ENCODE results near the gene PDGFC. TPM values are rescaled to one million over a fixed set of nuclear protein-coding genes. Genes with fewer than 3 reads are reported as not detected.
A peak's percentile ranks its signal among the peaks of the same experiment; 100 is the strongest.

Gene PDGFC
- total RNA-seq = under 1 TPM in 1 of 2 experiments, not detected in 1; 0.11 TPM

GRCh38 chr4:156971676-156972378, at the start of gene PDGFC:
Gene PDGFC (minus strand): TSS chr4:156971799. CDS start chr4:156970903, 896 bp downstream.
- DNase-seq = peak; percentile 34
- Mint-ChIP-seq H3K4me1 (peaks cover 4% of the 10 kb centered on the region), H3K27me3 (peaks cover 44% of the 10 kb centered on the region), H3K36me3 (no peaks in the 10 kb centered on the region), H3K27ac (no peak within 1 kb of the TSS), H3K4me3 (peak within 1 kb of the TSS; percentile 47), H3K9me3 (peaks cover 3% of the 10 kb centered on the region)
- no peak for ATAC-seq (ENCODE audit: low read depth)
- POLR2A ChIA-PET = no interaction called here

- Mint-ChIP-seq H3K27ac (no peak overlapping the region), H3K9me3 (peaks cover 1% of the 10 kb centered on the region), H3K4me1 (no peaks in the 10 kb centered on the region), H3K4me3 (no peak overlapping the region), H3K36me3 (no peaks in the 10 kb centered on the region), H3K27me3 (no peaks in the 10 kb centered on the region)
- POLR2A ChIA-PET = no interaction called here
- DNase-seq = no peak
- no peak for ATAC-seq (ENCODE audit: low read depth)
Observed at GRCh38 chr4:157020882-157021281, 49.3 kb upstream of the PDGFC start.

- no peaks in the 10 kb centered on the region for H3K4me1 Mint-ChIP-seq
- no peaks in the 10 kb centered on the region for H3K36me3 Mint-ChIP-seq
- no peak overlapping the region for H3K27ac Mint-ChIP-seq
- H3K4me3 Mint-ChIP-seq = no peak overlapping the region
- H3K27me3 Mint-ChIP-seq = no peaks in the 10 kb centered on the region
- POLR2A ChIA-PET = no interaction called here
- no peaks in the 10 kb centered on the region for H3K9me3 Mint-ChIP-seq
- DNase-seq (no peak), ATAC-seq (ENCODE audit: low read depth) (no peak)
Observed at GRCh38 chr4:157018920-157019490, 47.4 kb upstream of the PDGFC start.

- Mint-ChIP-seq H3K4me1 (no peaks in the 10 kb centered on the region), H3K36me3 (no peaks in the 10 kb centered on the region), H3K27me3 (no peaks in the 10 kb centered on the region), H3K27ac (no peak overlapping the region), H3K4me3 (no peak overlapping the region), H3K9me3 (no peaks in the 10 kb centered on the region)
- DNase-seq (no peak), ATAC-seq (ENCODE audit: low read depth) (no peak)
- POLR2A ChIA-PET = no interaction called here
Observed at GRCh38 chr4:157014621-157015591, 43.3 kb upstream of the PDGFC start.

- Mint-ChIP-seq H3K4me3 (no peak overlapping the region), H3K27me3 (no peaks in the 10 kb centered on the region), H3K36me3 (no peaks in the 10 kb centered on the region), H3K27ac (no peak overlapping the region), H3K9me3 (no peaks in the 10 kb centered on the region), H3K4me1 (no peaks in the 10 kb centered on the region)
- POLR2A ChIA-PET = no interaction called here
- ATAC-seq (ENCODE audit: low read depth) = no peak
- DNase-seq = no peak
Observed at GRCh38 chr4:157013656-157014055, 42.1 kb upstream of the PDGFC start.

- no peaks in the 10 kb centered on the region for H3K36me3 Mint-ChIP-seq
- H3K4me1 Mint-ChIP-seq = no peaks in the 10 kb centered on the region
- POLR2A ChIA-PET = no interaction called here
- no peak for ATAC-seq (ENCODE audit: low read depth)
- H3K4me3 Mint-ChIP-seq = no peak overlapping the region
- no peaks in the 10 kb centered on the region for H3K27me3 Mint-ChIP-seq
- no peaks in the 10 kb centered on the region for H3K9me3 Mint-ChIP-seq
- DNase-seq = no peak
- H3K27ac Mint-ChIP-seq = no peak overlapping the region
Observed at GRCh38 chr4:157012781-157013180, 41.2 kb upstream of the PDGFC start.

GRCh38 chr4:157012296-157012695, 40.7 kb upstream of the PDGFC start:
- no peaks in the 10 kb centered on the region for H3K9me3 Mint-ChIP-seq
- ATAC-seq (ENCODE audit: low read depth) (no peak), DNase-seq (no peak)
- H3K36me3 Mint-ChIP-seq = no peaks in the 10 kb centered on the region
- no peaks in the 10 kb centered on the region for H3K27me3 Mint-ChIP-seq
- POLR2A ChIA-PET = no interaction called here
- no peaks in the 10 kb centered on the region for H3K4me1 Mint-ChIP-seq
- no peak overlapping the region for H3K4me3 Mint-ChIP-seq
- no peak overlapping the region for H3K27ac Mint-ChIP-seq

GRCh38 chr4:157010630-157011029, 39.0 kb upstream of the PDGFC start:
- Mint-ChIP-seq H3K27ac (no peak overlapping the region), H3K9me3 (no peaks in the 10 kb centered on the region), H3K4me1 (no peaks in the 10 kb centered on the region), H3K27me3 (no peaks in the 10 kb centered on the region), H3K36me3 (no peaks in the 10 kb centered on the region), H3K4me3 (no peak overlapping the region)
- DNase-seq (no peak), ATAC-seq (ENCODE audit: low read depth) (no peak)
- POLR2A ChIA-PET = no interaction called here

- no peaks in the 10 kb centered on the region for H3K27me3 Mint-ChIP-seq
Observed at GRCh38 chr4:157005831-157006230, 34.2 kb upstream of the PDGFC start.

GRCh38 chr4:157005193-157005592, 33.6 kb upstream of the PDGFC start:
- no peaks in the 10 kb centered on the region for H3K9me3 Mint-ChIP-seq
- no peak overlapping the region for H3K4me3 Mint-ChIP-seq
- POLR2A ChIA-PET = no interaction called here
- H3K4me1 Mint-ChIP-seq = no peaks in the 10 kb centered on the region
- no peak overlapping the region for H3K27ac Mint-ChIP-seq
- ATAC-seq (ENCODE audit: low read depth) (no peak), DNase-seq (no peak)
- H3K27me3 Mint-ChIP-seq = no peaks in the 10 kb centered on the region
- no peaks in the 10 kb centered on the region for H3K36me3 Mint-ChIP-seq

More at GRCh38 chr4:157005831-157006230, 34.2 kb upstream of the PDGFC start:
- Mint-ChIP-seq H3K27ac (no peak overlapping the region), H3K9me3 (no peaks in the 10 kb centered on the region), H3K4me3 (no peak overlapping the region), H3K36me3 (no peaks in the 10 kb centered on the region), H3K4me1 (no peaks in the 10 kb centered on the region)
- DNase-seq = no peak
- no peak for ATAC-seq (ENCODE audit: low read depth)
- POLR2A ChIA-PET = no interaction called here

- Mint-ChIP-seq H3K9me3 (no peaks in the 10 kb centered on the region), H3K36me3 (no peaks in the 10 kb centered on the region), H3K4me1 (no peaks in the 10 kb centered on the region), H3K4me3 (no peak overlapping the region), H3K27me3 (no peaks in the 10 kb centered on the region), H3K27ac (no peak overlapping the region)
- POLR2A ChIA-PET = no interaction called here
- no peak for DNase-seq
- ATAC-seq (ENCODE audit: low read depth) = no peak
Observed at GRCh38 chr4:157004279-157005161, 32.9 kb upstream of the PDGFC start.

- Mint-ChIP-seq H3K27ac (no peak overlapping the region), H3K4me1 (no peaks in the 10 kb centered on the region), H3K27me3 (no peaks in the 10 kb centered on the region), H3K4me3 (no peak overlapping the region), H3K9me3 (peaks cover 4% of the 10 kb centered on the region), H3K36me3 (no peaks in the 10 kb centered on the region)
- POLR2A ChIA-PET = no interaction called here
- DNase-seq (no peak), ATAC-seq (ENCODE audit: low read depth) (no peak)
Observed at GRCh38 chr4:156999175-156999517, 27.5 kb upstream of the PDGFC start.

- no peaks in the 10 kb centered on the region for H3K36me3 Mint-ChIP-seq
Observed at GRCh38 chr4:156998500-156999174, 27.0 kb upstream of the PDGFC start.

More at GRCh38 chr4:156998500-156999174, 27.0 kb upstream of the PDGFC start:
- no peaks in the 10 kb centered on the region for H3K27me3 Mint-ChIP-seq
- H3K4me3 Mint-ChIP-seq = no peak overlapping the region
- peaks cover 4% of the 10 kb centered on the region for H3K9me3 Mint-ChIP-seq
- ATAC-seq (ENCODE audit: low read depth) = no peak
- POLR2A ChIA-PET = no interaction called here
- no peak overlapping the region for H3K27ac Mint-ChIP-seq
- DNase-seq = no peak
- H3K4me1 Mint-ChIP-seq = no peaks in the 10 kb centered on the region
